IMR-90 (cell line): ENCODE data around the gene TMUB1. TPM values are rescaled to one million over a fixed set of nuclear protein-coding genes. Genes with fewer than 3 reads are reported as not detected.

Source experiments
- ATAC-seq: fragments of 200-7000 bp; cut with Tn5 transposase; 2 replicates; pipeline ENCODE4 v1.9.1; 2020; ENCODE audit warnings: low read depth, mild to moderate bottlenecking, moderate library complexity
- BruUV-seq: library from RNA; stranded (reverse); fragments of 400-500 nt; replicated peaks from 2 replicates; lab custom pipeline; 2021; lab: Mats Ljungman, UMichigan
- CTCF ChIA-PET: fragments of 300-600 bp; formaldehyde crosslinking; extraction: SDS; loops from one replicate; lab custom pipeline; 2021; ENCODE audit warnings: antibody characterized with exemption; lab: Yijun Ruan, JAX
- POLR2A ChIA-PET: fragments of 300-600 bp; sonication (Branson Sonifier 250); formaldehyde crosslinking; loops from one replicate; lab custom pipeline; 2022; ENCODE audit warnings: antibody characterized with exemption; ENCODE audit not compliant: unreplicated experiment; lab: Charles Lee
- DNase-seq: peaks from one replicate; pipeline ENCODE4 v3.0.0; 2013
- H2AFZ ChIP-seq: replicated peaks from 2 replicates; pipeline ENCODE3; 2013; ENCODE audit warnings: low read length, mild to moderate bottlenecking; ENCODE audit not compliant: poor library complexity
- H2AK5ac ChIP-seq: 2 replicates; pipeline ENCODE4 v1.6.1; 2013; ENCODE audit warnings: low read depth, low read length, inconsistent platforms
- H2AK9ac ChIP-seq: replicated peaks from 2 replicates; pipeline ENCODE3; 2013; ENCODE audit warnings: mild to moderate bottlenecking, low read depth, low read length, moderate library complexity; ENCODE audit not compliant: poor library complexity
- H2BK120ac ChIP-seq: 2 replicates; pipeline ENCODE4 v1.6.1; 2013; ENCODE audit warnings: low read depth, low read length, inconsistent platforms
- H2BK15ac ChIP-seq: 3 replicates; pipeline ENCODE4 v1.6.1; 2013; ENCODE audit warnings: low read depth, low read length, inconsistent platforms
- H2BK20ac ChIP-seq: 2 replicates; pipeline ENCODE4 v1.6.1; 2013; ENCODE audit warnings: low read depth, mild to moderate bottlenecking, inconsistent platforms, low read length, moderate library complexity
- H2BK5ac ChIP-seq: 2 replicates; pipeline ENCODE4 v1.6.1; 2013; ENCODE audit warnings: mild to moderate bottlenecking, low read depth, low read length, inconsistent platforms; ENCODE audit not compliant: poor library complexity, severe bottlenecking
- H3K14ac ChIP-seq: replicated peaks from 2 replicates; pipeline ENCODE4 v1.6.1; 2013; ENCODE audit warnings: low read depth, low read length, inconsistent platforms
- H3K18ac ChIP-seq: 2 replicates; pipeline ENCODE4 v1.6.1; 2013; ENCODE audit warnings: low read depth, low read length, control low read depth
- H3K23ac ChIP-seq: 2 replicates; pipeline ENCODE4 v1.6.1; 2013; ENCODE audit warnings: low read depth, low read length, inconsistent platforms
- H3K27ac ChIP-seq: 2 replicates; pipeline ENCODE4 v1.5.1; 2013; ENCODE audit warnings: mild to moderate bottlenecking, control low read depth, low read length; ENCODE audit not compliant: insufficient read depth
- H3K27me3 ChIP-seq: 2 replicates; pipeline ENCODE4 v1.6.1; 2013; ENCODE audit warnings: low read length; ENCODE audit not compliant: control insufficient read depth, insufficient read depth
- H3K36me3 ChIP-seq: 2 replicates; pipeline ENCODE4 v1.6.1; 2013; ENCODE audit warnings: low read length, mixed read lengths; ENCODE audit not compliant: control insufficient read depth, insufficient read depth
- H3K4ac ChIP-seq: 2 replicates; pipeline ENCODE4 v1.6.1; 2013; ENCODE audit warnings: low read depth, low read length, inconsistent platforms
- H3K4me1 ChIP-seq: 2 replicates; pipeline ENCODE4 v1.6.1; 2013; ENCODE audit warnings: low read length, mixed read lengths; ENCODE audit not compliant: control insufficient read depth, insufficient read depth
- H3K4me2 ChIP-seq: 2 replicates; pipeline ENCODE4 v1.6.1; 2013; ENCODE audit warnings: low read depth, mild to moderate bottlenecking, control low read depth, low read length, moderate library complexity
- H3K4me3 ChIP-seq: 2 replicates; pipeline ENCODE4 v1.5.1; 2013; ENCODE audit warnings: low read depth, mild to moderate bottlenecking, control low read depth, low read length, moderate library complexity; ENCODE audit not compliant: insufficient read depth
- H3K56ac ChIP-seq: 2 replicates; pipeline ENCODE4 v1.6.1; 2013; ENCODE audit warnings: low read length, inconsistent platforms; ENCODE audit not compliant: insufficient read depth; ENCODE audit errors: extremely low read depth
- H3K79me1 ChIP-seq, 2 experiments: 2 replicates each; pipeline ENCODE4 v1.6.1; 2013; ENCODE audit warnings: low read length in 2 of 2, inconsistent platforms in 1 of 2, low read depth in 1 of 2
- H3K9ac ChIP-seq: 2 replicates; pipeline ENCODE4 v1.6.1; 2013; ENCODE audit warnings: low read depth, low read length, control low read depth
- H3K9me1 ChIP-seq: 2 replicates; pipeline ENCODE4 v1.6.1; 2013; ENCODE audit warnings: low read length, inconsistent platforms; ENCODE audit not compliant: insufficient read depth
- H3K9me3 ChIP-seq: 2 replicates; pipeline ENCODE4 v1.6.1; 2013; ENCODE audit warnings: low read length; ENCODE audit not compliant: control insufficient read depth, insufficient read depth
- H4K20me1 ChIP-seq: 2 replicates; pipeline ENCODE4 v1.6.1; 2013; ENCODE audit warnings: low read length, inconsistent platforms; ENCODE audit not compliant: insufficient read depth
- H4K5ac ChIP-seq: 2 replicates; pipeline ENCODE4 v1.6.1; 2013; ENCODE audit warnings: mild to moderate bottlenecking, low read depth, low read length, control low read depth
- H4K8ac ChIP-seq, 2 experiments: 2 replicates each; pipeline ENCODE4 v1.6.1; 2013; ENCODE audit warnings: low read depth in 2 of 2, low read length in 2 of 2, control low read depth in 1 of 2, inconsistent platforms in 1 of 2
- H4K91ac ChIP-seq: 2 replicates; pipeline ENCODE4 v1.6.1; 2013; ENCODE audit warnings: low read depth, low read length, inconsistent platforms; ENCODE audit not compliant: insufficient read depth
- BHLHE40 ChIP-seq: fragments of 150-350 bp; IDR thresholded peaks from 2 replicates; pipeline ENCODE4 v1.6.1; 2016; ENCODE audit warnings: mild to moderate bottlenecking, low read depth, low read length
- CEBPB ChIP-seq: IDR thresholded peaks from 2 replicates; pipeline ENCODE4 v1.6.1; 2012; ENCODE audit warnings: low read depth, low read length, improper control_type of control experiment
- CHD1 ChIP-seq: IDR thresholded peaks from 2 replicates; pipeline ENCODE4 v1.6.1; 2012; ENCODE audit warnings: low read depth, low read length, improper control_type of control experiment
- FOS ChIP-seq: fragments of 150-350 bp; IDR thresholded peaks from 2 replicates; pipeline ENCODE4 v1.6.1; 2016; ENCODE audit warnings: low read depth, low read length
- MAFK ChIP-seq: IDR thresholded peaks from 2 replicates; pipeline ENCODE4 v1.6.1; 2012; ENCODE audit warnings: low read depth, low read length, improper control_type of control experiment
- MAZ ChIP-seq: IDR thresholded peaks from 2 replicates; pipeline ENCODE4 v1.6.1; 2012; ENCODE audit warnings: low read depth, mild to moderate bottlenecking, low read length, improper control_type of control experiment, moderate library complexity, borderline replicate concordance
- MXI1 ChIP-seq: IDR thresholded peaks from 2 replicates; pipeline ENCODE4 v1.6.1; 2012; ENCODE audit warnings: low read depth, mild to moderate bottlenecking, low read length, moderate library complexity, borderline replicate concordance
- NFE2L2 ChIP-seq: fragments of 150-350 bp; IDR thresholded peaks from 2 replicates; pipeline ENCODE4 v1.6.1; 2016; ENCODE audit warnings: low read depth, mild to moderate bottlenecking, low read length
- POLR2A ChIP-seq: IDR thresholded peaks from 2 replicates; pipeline ENCODE4 v1.6.1; 2012; ENCODE audit warnings: mild to moderate bottlenecking, low read depth, low read length
- RAD21 ChIP-seq: IDR thresholded peaks from 2 replicates; pipeline ENCODE4 v1.6.1; 2012; ENCODE audit warnings: low read length, improper control_type of control experiment
- RCOR1 ChIP-seq: IDR thresholded peaks from 2 replicates; pipeline ENCODE4 v1.6.1; 2012; ENCODE audit warnings: mild to moderate bottlenecking, low read length, improper control_type of control experiment; ENCODE audit not compliant: insufficient replicate concordance
- RFX5 ChIP-seq: IDR thresholded peaks from 2 replicates; pipeline ENCODE4 v1.8.0; 2012; ENCODE audit warnings: low read depth, mild to moderate bottlenecking, low read length, moderate library complexity
- SMC3 ChIP-seq: fragments of 150-350 bp; IDR thresholded peaks from 2 replicates; pipeline ENCODE4 v1.6.1; 2016; ENCODE audit warnings: low read depth, mild to moderate bottlenecking, antibody characterized with exemption, low read length, moderate library complexity
- WGBS, 2 experiments: methylation state at CpG; one replicate each; pipeline versions ENCODE4 v1.1.5 to v1.1.7; 2013; ENCODE audit warnings: missing lambda C conversion rate in 2 of 2; ENCODE audit not compliant: insufficient read length in 1 of 2; ENCODE audit errors: extremely low coverage in 2 of 2; 5-methylcytosine and 5-hydroxymethylcytosine counted together
- dilution Hi-C: fragments of 300-500 bp; cut with HindIII; formaldehyde crosslinking; loops from one replicate; pipeline ENCODE4 v1.14.3; 2018; ENCODE audit warnings: low sequenced_read_pairs; ENCODE audit not compliant: unreplicated experiment
- in situ Hi-C: fragments of 300-500 bp; cut with MboI; formaldehyde crosslinking; loops from 3 replicates; pipeline ENCODE4 v1.14.3; 2019; ENCODE audit warnings: low sequenced_read_pairs, inconsistent platforms, mixed read lengths
- intact Hi-C: fragments of 100-400 bp; cut with micrococcal nuclease; formaldehyde crosslinking; loops from 2 replicates; pipeline ENCODE4 v1.10.0; 2022
- polyA plus RNA-seq, 3 experiments: library from polyadenylated mRNA; depleted of rRNA; stranded (reverse); fragments of >200 nt; gene quantifications; 2 replicates each; pipeline ENCODE4 v1.2.3, GENCODE V29; 2012; ENCODE audit warnings: low replicate concordance in 1 of 3
- total RNA-seq: library from RNA; depleted of rRNA; stranded (reverse); fragments of >200 nt; gene quantifications from 2 replicates; pipeline ENCODE4 v1.2.3, GENCODE V29; 2012
- TF ChIP-seq, protein P1 (sequence below): fragments of 150-350 bp; IDR thresholded peaks from 2 replicates; pipeline ENCODE4 v1.6.1; 2017; ENCODE audit warnings: mild to moderate bottlenecking, antibody characterized with exemption, low read length, low read depth
- TF ChIP-seq, protein P2 (sequence below): fragments of 150-350 bp; IDR thresholded peaks from 2 replicates; pipeline ENCODE4 v1.6.1; 2016; ENCODE audit warnings: low read depth, mild to moderate bottlenecking, low read length, moderate library complexity, borderline replicate concordance
- TF ChIP-seq, protein P3 (sequence below): conservative IDR thresholded peaks from 2 replicates; pipeline ENCODE4 v1.5.1; 2012; ENCODE audit warnings: mild to moderate bottlenecking, low read depth, low read length, improper control_type of control experiment

Gene TMUB1
- total and polyA plus RNA-seq, 2 of the 4 experiments (the other 2 are of a cell fraction), result 6.8 to 29.8 TPM

DNA sequence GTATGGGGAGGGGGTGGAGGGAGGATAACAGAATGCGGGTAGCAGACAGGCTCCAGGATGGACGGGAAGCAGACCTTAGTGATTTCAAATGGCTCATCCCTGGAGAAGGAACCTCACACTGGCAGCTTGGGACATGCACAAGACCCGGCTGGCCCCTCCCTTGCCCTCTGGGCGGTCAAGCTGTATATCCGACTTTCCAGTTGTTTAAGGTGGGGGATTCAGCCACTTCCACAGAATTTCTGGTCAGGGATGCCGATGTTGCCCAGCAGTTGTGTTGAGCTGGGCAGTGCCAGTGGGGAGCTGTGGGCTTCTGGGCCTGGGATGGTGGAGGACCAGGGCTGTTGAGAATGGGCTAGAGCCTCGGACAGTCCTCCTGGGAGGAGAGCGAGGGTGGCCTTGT lies 45.4 kb upstream of the TMUB1 start:
- H3K4me1 ChIP-seq, result no peaks in the 10 kb centered on the region
- no peak overlapping the region for H3K27ac ChIP-seq
- no peak overlapping the region for H3K14ac ChIP-seq
- no peak overlapping the region for H2AK9ac ChIP-seq
- no peak overlapping the region for H2BK20ac ChIP-seq
- no CpG with 5 or more reads among the region's 8 CpGs for WGBS, 2 experiments
- POLR2A ChIA-PET, result no interaction called here
- no TSS peak for BruUV-seq
- CTCF ChIA-PET, result no interaction called here
- H2BK15ac ChIP-seq, result no peak overlapping the region
- H3K9me1 ChIP-seq, result no peaks in the 10 kb centered on the region
- TF ChIP-seq MAZ (no peak), SMC3 (no peak), RCOR1 (no peak), CHD1 (no peak), CEBPB (no peak), MAFK (no peak), NFE2L2 (no peak), RAD21 (no peak), FOS (no peak), BHLHE40 (no peak), RFX5 (no peak), MXI1 (no peak), POLR2A (no peak)
- TF ChIP-seq, protein P1, sequence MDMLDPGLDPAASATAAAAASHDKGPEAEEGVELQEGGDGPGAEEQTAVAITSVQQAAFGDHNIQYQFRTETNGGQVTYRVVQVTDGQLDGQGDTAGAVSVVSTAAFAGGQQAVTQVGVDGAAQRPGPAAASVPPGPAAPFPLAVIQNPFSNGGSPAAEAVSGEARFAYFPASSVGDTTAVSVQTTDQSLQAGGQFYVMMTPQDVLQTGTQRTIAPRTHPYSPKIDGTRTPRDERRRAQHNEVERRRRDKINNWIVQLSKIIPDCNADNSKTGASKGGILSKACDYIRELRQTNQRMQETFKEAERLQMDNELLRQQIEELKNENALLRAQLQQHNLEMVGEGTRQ, result no peak
- TF ChIP-seq, protein P2, sequence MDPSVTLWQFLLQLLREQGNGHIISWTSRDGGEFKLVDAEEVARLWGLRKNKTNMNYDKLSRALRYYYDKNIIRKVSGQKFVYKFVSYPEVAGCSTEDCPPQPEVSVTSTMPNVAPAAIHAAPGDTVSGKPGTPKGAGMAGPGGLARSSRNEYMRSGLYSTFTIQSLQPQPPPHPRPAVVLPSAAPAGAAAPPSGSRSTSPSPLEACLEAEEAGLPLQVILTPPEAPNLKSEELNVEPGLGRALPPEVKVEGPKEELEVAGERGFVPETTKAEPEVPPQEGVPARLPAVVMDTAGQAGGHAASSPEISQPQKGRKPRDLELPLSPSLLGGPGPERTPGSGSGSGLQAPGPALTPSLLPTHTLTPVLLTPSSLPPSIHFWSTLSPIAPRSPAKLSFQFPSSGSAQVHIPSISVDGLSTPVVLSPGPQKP, result no peak
- TF ChIP-seq, protein P3, sequence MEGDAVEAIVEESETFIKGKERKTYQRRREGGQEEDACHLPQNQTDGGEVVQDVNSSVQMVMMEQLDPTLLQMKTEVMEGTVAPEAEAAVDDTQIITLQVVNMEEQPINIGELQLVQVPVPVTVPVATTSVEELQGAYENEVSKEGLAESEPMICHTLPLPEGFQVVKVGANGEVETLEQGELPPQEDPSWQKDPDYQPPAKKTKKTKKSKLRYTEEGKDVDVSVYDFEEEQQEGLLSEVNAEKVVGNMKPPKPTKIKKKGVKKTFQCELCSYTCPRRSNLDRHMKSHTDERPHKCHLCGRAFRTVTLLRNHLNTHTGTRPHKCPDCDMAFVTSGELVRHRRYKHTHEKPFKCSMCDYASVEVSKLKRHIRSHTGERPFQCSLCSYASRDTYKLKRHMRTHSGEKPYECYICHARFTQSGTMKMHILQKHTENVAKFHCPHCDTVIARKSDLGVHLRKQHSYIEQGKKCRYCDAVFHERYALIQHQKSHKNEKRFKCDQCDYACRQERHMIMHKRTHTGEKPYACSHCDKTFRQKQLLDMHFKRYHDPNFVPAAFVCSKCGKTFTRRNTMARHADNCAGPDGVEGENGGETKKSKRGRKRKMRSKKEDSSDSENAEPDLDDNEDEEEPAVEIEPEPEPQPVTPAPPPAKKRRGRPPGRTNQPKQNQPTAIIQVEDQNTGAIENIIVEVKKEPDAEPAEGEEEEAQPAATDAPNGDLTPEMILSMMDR, result no peak
- H4K5ac ChIP-seq, result no peak overlapping the region
- H3K4me2 ChIP-seq, result no peak overlapping the region
- H3K23ac ChIP-seq, result no peak overlapping the region
- H4K20me1 ChIP-seq, result peaks cover 32% of the 10 kb centered on the region
- no peak overlapping the region for H2BK5ac ChIP-seq
- H3K18ac ChIP-seq, result no peak overlapping the region
- no peak overlapping the region for H3K4me3 ChIP-seq
- intact Hi-C loops, result no loop called here
- no peaks in the 10 kb centered on the region for H3K9me3 ChIP-seq
- H2AK5ac ChIP-seq, result no peak overlapping the region
- no peak overlapping the region for H2AFZ ChIP-seq
- no peak overlapping the region for H2BK120ac ChIP-seq
- in situ Hi-C loops, result loop anchor here (5.0 to 10.0 kb wide), 2 partner anchors 44 to 176 kb away; no protein-coding TSS in a partner anchor
- no peak overlapping the region for H3K4ac ChIP-seq
- H3K27me3 ChIP-seq, result no peaks in the 10 kb centered on the region
- ATAC-seq (no peak), DNase-seq (no peak)
- no peak overlapping the region for H4K91ac ChIP-seq
- H4K8ac ChIP-seq, result no peak overlapping the region
- H3K9ac ChIP-seq, result no peak overlapping the region
- dilution Hi-C loops, result no loop called here
- H3K79me1 ChIP-seq, result peaks cover 0 to 28% of the 10 kb centered on the region in 2 experiments; a peak in 3 of 4 replicates
- no peak overlapping the region for H3K56ac ChIP-seq
- H3K36me3 ChIP-seq, result peaks cover 73% of the 10 kb centered on the region
